ENCODE results near the gene HNRNPF.
A peak's percentile ranks its signal among the peaks of the same experiment; 100 is the strongest.
"Not testable (repeated sequence)": the region's sequence is repeated elsewhere in the genome, so short reads cannot be mapped to it uniquely, and the experiment has no call there.

The HNRNPF gene

DNA sequence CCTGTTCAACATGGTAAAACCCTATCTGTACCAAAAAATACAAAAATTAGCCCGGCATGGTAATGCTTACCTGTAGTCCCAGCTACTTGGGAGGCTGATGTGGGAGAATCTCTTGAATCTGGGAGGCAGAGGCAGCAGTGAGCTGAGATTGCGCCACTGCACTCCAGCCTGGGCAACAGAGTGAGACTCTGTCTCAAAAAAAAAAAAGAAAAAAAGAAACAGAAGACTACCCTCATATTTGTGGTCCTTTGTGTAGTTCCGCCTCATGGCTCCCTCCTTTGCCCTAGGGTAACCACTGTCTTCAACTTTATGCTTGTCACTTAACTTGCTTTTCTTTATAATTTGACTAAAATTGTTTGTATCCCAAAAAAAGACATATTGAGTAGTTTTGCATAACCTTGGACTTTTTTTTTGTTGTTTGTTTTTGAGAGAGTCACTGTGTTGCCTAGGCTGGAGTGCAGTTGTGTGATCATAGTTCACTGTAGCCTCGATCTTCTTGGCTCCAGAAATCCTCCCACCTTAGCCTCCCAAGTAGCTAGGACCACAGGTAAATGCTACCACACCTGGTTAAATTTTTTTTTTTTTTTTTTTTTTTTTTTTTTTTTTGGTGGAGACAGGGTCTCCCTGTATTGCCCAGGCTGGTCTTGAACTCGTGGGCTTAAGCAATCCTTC lies 31.6 kb upstream of the HNRNPF start:
- H3K9me3 ChIP-seq (ENCODE audit: control insufficient read depth, insufficient read depth, low read depth, low read length): peaks cover 9% of the 10 kb centered on the region
- no peaks in the 10 kb centered on the region for H3K4me1 ChIP-seq (ENCODE audit: control insufficient read depth, insufficient read depth, low read length)
- no peaks in the 10 kb centered on the region for H3K36me3 ChIP-seq (ENCODE audit: control insufficient read depth, insufficient read depth, low read length)
- H3K9ac ChIP-seq (ENCODE audit: low read length): no peak overlapping the region
- H3K27ac ChIP-seq (ENCODE audit: low read depth, low read length): no peak overlapping the region
- no peak overlapping the region for H3K4me3 ChIP-seq (ENCODE audit: low read depth, low read length)
- H3K27me3 ChIP-seq (ENCODE audit: control insufficient read depth, insufficient read depth, low read length): no peaks in the 10 kb centered on the region

- Histone ChIP-seq H3K4me3 (ENCODE audit: low read depth, low read length) (peak overlapping the region; percentile 81), H3K9ac (ENCODE audit: low read length) (peak overlapping the region; percentile 68), H3K9me3 (ENCODE audit: control insufficient read depth, insufficient read depth, low read depth, low read length) (no peaks in the 10 kb centered on the region), H3K27ac (ENCODE audit: low read depth, low read length) (peak overlapping the region; percentile 89), H3K36me3 (ENCODE audit: control insufficient read depth, insufficient read depth, low read length) (no peaks in the 10 kb centered on the region), H3K4me1 (ENCODE audit: control insufficient read depth, insufficient read depth, low read length) (no peaks in the 10 kb centered on the region), H3K27me3 (ENCODE audit: control insufficient read depth, insufficient read depth, low read length) (no peaks in the 10 kb centered on the region)
Observed at GRCh38 chr10:43437141-43437870, 28.3 kb upstream of the HNRNPF start.

DNA sequence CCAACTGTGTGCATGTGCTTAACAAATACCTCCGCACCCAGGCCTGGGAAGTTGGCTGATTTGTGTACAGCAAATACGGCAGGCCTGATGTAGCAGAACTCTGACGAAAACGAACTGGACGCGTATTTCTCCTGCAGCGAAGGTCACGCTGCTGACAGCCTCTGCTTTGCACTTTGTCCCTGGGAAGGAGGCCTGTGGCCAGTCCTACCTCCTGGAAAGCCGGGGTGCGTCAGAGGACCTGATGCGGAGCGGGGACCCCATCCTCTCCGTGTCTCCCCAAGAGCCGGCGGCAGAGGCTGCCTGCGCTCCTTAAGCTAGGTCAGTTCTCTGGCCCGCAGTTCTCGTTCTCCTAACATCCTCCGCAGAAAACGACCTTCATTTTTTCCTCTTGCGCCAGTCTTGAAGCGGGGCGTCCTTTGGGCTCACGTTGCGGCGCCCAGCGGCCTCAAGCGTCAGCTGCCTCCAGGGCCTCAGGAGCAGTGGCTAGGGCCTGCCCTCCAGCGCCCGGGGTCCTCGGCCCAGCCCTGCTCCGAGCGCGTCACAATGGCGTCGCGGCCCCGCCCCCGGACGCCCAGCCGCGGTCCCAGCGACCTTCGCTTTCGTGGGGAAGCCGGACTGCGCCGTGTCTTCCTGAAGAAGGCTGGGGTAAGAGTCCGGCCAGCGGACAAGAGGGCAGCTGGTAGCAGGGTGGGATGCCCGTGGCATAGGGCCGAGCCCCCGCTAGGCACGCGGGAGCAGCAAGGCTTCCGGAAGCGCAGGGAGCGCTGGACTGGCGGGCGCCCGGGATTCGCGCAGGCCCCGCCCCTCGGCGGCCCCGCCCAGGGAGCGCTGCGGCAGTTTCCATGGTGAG lies 27.5 kb upstream of the HNRNPF start, which contains the start of gene ZNF487:
TSS of gene ZNF487 (plus strand) at position 821 of the 850 bp plus-strand sequence. CDS start 38,703 bp downstream, outside the sequence.
- H3K9me3 ChIP-seq (ENCODE audit: control insufficient read depth, insufficient read depth, low read depth, low read length): no peaks in the 10 kb centered on the region
- H3K4me1 ChIP-seq (ENCODE audit: control insufficient read depth, insufficient read depth, low read length): no peaks in the 10 kb centered on the region
- peak within 1 kb of the TSS; percentile 80 for H3K9ac ChIP-seq (ENCODE audit: low read length)
- no peaks in the 10 kb centered on the region for H3K27me3 ChIP-seq (ENCODE audit: control insufficient read depth, insufficient read depth, low read length)
- no peaks in the 10 kb centered on the region for H3K36me3 ChIP-seq (ENCODE audit: control insufficient read depth, insufficient read depth, low read length)
- H3K27ac ChIP-seq (ENCODE audit: low read depth, low read length): peak within 1 kb of the TSS; percentile 89
- peak within 1 kb of the TSS; percentile 81 for H3K4me3 ChIP-seq (ENCODE audit: low read depth, low read length)

DNA sequence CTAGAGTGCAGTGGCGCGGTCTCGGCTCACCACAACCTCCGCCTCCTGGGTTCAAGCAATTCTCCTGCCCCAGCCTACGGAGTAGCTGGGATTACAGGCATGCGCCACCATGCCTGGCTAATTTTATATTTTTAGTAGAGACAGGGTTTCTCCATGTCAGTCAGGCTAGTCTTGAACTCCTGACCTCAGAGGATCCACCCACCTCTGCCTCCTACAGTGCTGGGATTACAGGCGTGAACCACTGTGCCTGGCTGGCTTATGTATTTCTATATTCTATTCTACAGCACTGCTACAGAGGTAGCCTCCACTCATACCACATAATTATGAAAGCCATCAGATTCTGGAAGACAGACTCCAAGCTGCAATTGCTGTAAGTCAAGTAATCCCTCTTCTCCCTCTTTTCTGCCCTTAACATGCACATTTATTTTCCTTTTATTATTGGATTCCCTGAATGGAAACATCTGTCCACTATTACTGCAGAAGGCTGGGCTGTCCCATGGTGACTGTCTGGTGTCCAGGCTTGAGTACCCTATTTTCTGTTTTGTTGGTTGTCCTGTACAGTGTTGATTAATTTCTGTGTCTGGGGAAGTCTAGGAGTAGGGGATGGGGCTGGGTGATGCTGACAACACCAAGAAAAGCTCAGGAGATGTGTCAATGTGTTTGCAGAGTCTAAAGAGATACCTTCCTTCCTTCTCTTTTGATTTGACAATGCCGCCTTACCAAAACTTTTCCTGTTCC lies 22.1 kb upstream of the HNRNPF start:
- Histone ChIP-seq H3K4me3 (ENCODE audit: low read depth, low read length) (no peak overlapping the region), H3K9ac (ENCODE audit: low read length) (no peak overlapping the region), H3K4me1 (ENCODE audit: control insufficient read depth, insufficient read depth, low read length) (no peaks in the 10 kb centered on the region), H3K9me3 (ENCODE audit: control insufficient read depth, insufficient read depth, low read depth, low read length) (no peaks in the 10 kb centered on the region), H3K27ac (ENCODE audit: low read depth, low read length) (no peak overlapping the region), H3K27me3 (ENCODE audit: control insufficient read depth, insufficient read depth, low read length) (no peaks in the 10 kb centered on the region), H3K36me3 (ENCODE audit: control insufficient read depth, insufficient read depth, low read length) (no peaks in the 10 kb centered on the region)

GRCh38 chr10:43427166-43427825 lies 18.3 kb upstream of the HNRNPF start:
- Histone ChIP-seq H3K9me3 (ENCODE audit: control insufficient read depth, insufficient read depth, low read depth, low read length) (no peaks in the 10 kb centered on the region), H3K27me3 (ENCODE audit: control insufficient read depth, insufficient read depth, low read length) (no peaks in the 10 kb centered on the region), H3K4me1 (ENCODE audit: control insufficient read depth, insufficient read depth, low read length) (no peaks in the 10 kb centered on the region), H3K4me3 (ENCODE audit: low read depth, low read length) (no peak overlapping the region), H3K27ac (ENCODE audit: low read depth, low read length) (no peak overlapping the region), H3K36me3 (ENCODE audit: control insufficient read depth, insufficient read depth, low read length) (no peaks in the 10 kb centered on the region), H3K9ac (ENCODE audit: low read length) (no peak overlapping the region)

DNA sequence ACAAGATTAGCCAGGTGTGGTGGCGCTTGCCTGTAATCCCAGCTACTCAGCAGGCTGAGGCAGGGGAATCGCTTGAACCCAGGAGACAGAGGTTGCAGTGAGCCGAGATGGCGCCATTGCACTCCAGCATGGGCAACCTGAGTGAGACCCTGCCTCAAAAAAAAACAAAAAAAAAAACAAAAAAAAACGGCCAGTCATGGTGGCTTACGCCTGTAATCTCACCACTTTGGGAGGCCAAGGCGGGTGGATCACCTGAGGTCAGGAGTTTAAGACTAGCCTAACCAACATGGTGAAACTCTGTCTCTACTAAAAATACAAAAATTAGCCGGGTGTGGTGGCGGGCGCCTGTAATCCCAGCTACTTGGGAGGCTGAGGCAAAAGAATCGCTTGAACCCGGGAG lies 17.5 kb upstream of the HNRNPF start:
- not testable (repeated sequence) for H3K27me3 ChIP-seq (ENCODE audit: control insufficient read depth, insufficient read depth, low read length); H3K4me1 ChIP-seq (ENCODE audit: control insufficient read depth, insufficient read depth, low read length); H3K36me3 ChIP-seq (ENCODE audit: control insufficient read depth, insufficient read depth, low read length); H3K27ac ChIP-seq (ENCODE audit: low read depth, low read length); H3K9me3 ChIP-seq (ENCODE audit: control insufficient read depth, insufficient read depth, low read depth, low read length); H3K4me3 ChIP-seq (ENCODE audit: low read depth, low read length); H3K9ac ChIP-seq (ENCODE audit: low read length)

DNA sequence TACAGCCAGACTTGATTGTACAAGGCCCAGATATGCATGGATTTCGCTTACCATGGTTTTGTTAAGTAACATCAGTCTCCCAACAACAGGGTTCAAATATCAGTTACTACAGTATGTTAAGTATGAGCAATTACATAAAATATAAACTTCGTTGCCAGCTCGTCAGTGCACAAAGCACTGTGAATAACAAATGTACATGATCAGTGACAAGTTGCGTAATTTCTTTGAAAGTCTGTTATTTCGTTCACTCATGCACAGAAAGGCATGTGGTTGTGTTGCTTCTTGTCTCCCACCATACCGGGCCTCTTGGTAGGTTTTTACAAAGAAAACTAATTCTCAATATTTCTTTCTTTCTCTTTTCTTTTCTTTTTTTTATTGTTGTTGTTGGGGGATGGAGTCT lies 15.4 kb upstream of the HNRNPF start:
- Histone ChIP-seq H3K4me1 (ENCODE audit: control insufficient read depth, insufficient read depth, low read length) (no peaks in the 10 kb centered on the region), H3K9me3 (ENCODE audit: control insufficient read depth, insufficient read depth, low read depth, low read length) (no peaks in the 10 kb centered on the region), H3K36me3 (ENCODE audit: control insufficient read depth, insufficient read depth, low read length) (no peaks in the 10 kb centered on the region), H3K27me3 (ENCODE audit: control insufficient read depth, insufficient read depth, low read length) (no peaks in the 10 kb centered on the region), H3K9ac (ENCODE audit: low read length) (no peak overlapping the region), H3K4me3 (ENCODE audit: low read depth, low read length) (no peak overlapping the region), H3K27ac (ENCODE audit: low read depth, low read length) (no peak overlapping the region)

GRCh38 chr10:43421944-43422343 lies 13.0 kb upstream of the HNRNPF start:
- H3K9ac ChIP-seq (ENCODE audit: low read length); H3K27ac ChIP-seq (ENCODE audit: low read depth, low read length); H3K4me1 ChIP-seq (ENCODE audit: control insufficient read depth, insufficient read depth, low read length): not testable (repeated sequence)

GRCh38 chr10:43421519-43421918 lies 12.5 kb upstream of the HNRNPF start:
- H3K4me1 ChIP-seq (ENCODE audit: control insufficient read depth, insufficient read depth, low read length): no peaks in the 10 kb centered on the region
- H3K27ac ChIP-seq (ENCODE audit: low read depth, low read length): no peak overlapping the region
- H3K9ac ChIP-seq (ENCODE audit: low read length): no peak overlapping the region
- H3K4me3 ChIP-seq (ENCODE audit: low read depth, low read length): no peak overlapping the region
- no peaks in the 10 kb centered on the region for H3K27me3 ChIP-seq (ENCODE audit: control insufficient read depth, insufficient read depth, low read length)
- no peaks in the 10 kb centered on the region for H3K36me3 ChIP-seq (ENCODE audit: control insufficient read depth, insufficient read depth, low read length)
- H3K9me3 ChIP-seq (ENCODE audit: control insufficient read depth, insufficient read depth, low read depth, low read length): no peaks in the 10 kb centered on the region

More at GRCh38 chr10:43421944-43422343, 13.0 kb upstream of the HNRNPF start:
- H3K36me3 ChIP-seq (ENCODE audit: control insufficient read depth, insufficient read depth, low read length); H3K9me3 ChIP-seq (ENCODE audit: control insufficient read depth, insufficient read depth, low read depth, low read length); H3K4me3 ChIP-seq (ENCODE audit: low read depth, low read length); H3K27me3 ChIP-seq (ENCODE audit: control insufficient read depth, insufficient read depth, low read length): not testable (repeated sequence)

DNA sequence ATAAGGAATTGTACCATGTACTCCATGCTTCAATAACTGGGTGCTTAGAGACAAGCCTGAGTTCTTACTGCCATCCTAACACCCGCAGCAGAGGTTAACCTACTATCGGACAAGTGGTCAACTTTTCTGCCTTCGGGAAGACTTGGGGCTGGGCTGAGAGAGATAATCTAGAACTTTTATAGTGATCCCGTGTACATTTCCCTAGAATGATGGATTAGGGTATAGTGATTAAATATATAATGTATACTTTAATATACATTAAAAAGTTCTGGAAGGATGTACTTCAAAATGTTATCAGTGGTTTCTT lies 12.2 kb upstream of the HNRNPF start:
- no peaks in the 10 kb centered on the region for H3K4me1 ChIP-seq (ENCODE audit: control insufficient read depth, insufficient read depth, low read length)
- H3K27me3 ChIP-seq (ENCODE audit: control insufficient read depth, insufficient read depth, low read length): no peaks in the 10 kb centered on the region
- no peaks in the 10 kb centered on the region for H3K9me3 ChIP-seq (ENCODE audit: control insufficient read depth, insufficient read depth, low read depth, low read length)
- H3K4me3 ChIP-seq (ENCODE audit: low read depth, low read length): peak overlapping the region; percentile 45
- H3K27ac ChIP-seq (ENCODE audit: low read depth, low read length): no peak overlapping the region
- H3K36me3 ChIP-seq (ENCODE audit: control insufficient read depth, insufficient read depth, low read length): no peaks in the 10 kb centered on the region
- H3K9ac ChIP-seq (ENCODE audit: low read length): no peak overlapping the region
